H1 (cell line): ENCODE measurements around the gene SLC4A9. TPM values are rescaled to one million over a fixed set of nuclear protein-coding genes. Genes with fewer than 3 reads are reported as not detected.

ENCODE experiments used
- CTCF ChIA-PET: fragments of 300-600 bp; sonication (Branson Sonifier 250); formaldehyde crosslinking; loops from one replicate; lab custom pipeline; 2021; ENCODE audit not compliant: partially characterized antibody; lab: Charles Lee
- POLR2A ChIA-PET: fragments of 300-600 bp; sonication (Branson Sonifier 250); formaldehyde crosslinking; loops from one replicate; lab custom pipeline; 2021; ENCODE audit warnings: inconsistent platforms; ENCODE audit not compliant: partially characterized antibody; lab: Charles Lee
- DNase-seq, 2 experiments: peaks; one replicate each; pipeline versions ENCODE4 v3.0.0 to v3.0.0-alpha.2; 2010 to 2022; ENCODE audit warnings: low spot score in 2 of 2, low read depth in 1 of 2, mixed read lengths in 1 of 2
- FAIRE-seq: peaks from 2 replicates; lab custom pipeline; 2011; peaks lifted over from hg19 to GRCh38; lab: Jason Lieb, UNC
- H2AFZ ChIP-seq: 2 replicates; pipeline ENCODE4 v1.8.1; 2012; ENCODE audit warnings: low read length, inconsistent platforms
- H2AK5ac ChIP-seq: 2 replicates; pipeline ENCODE4 v1.6.1; 2013; ENCODE audit warnings: low read depth, low read length
- H2BK120ac ChIP-seq: replicated peaks from 2 replicates; pipeline ENCODE3; 2013; ENCODE audit warnings: low read depth, low read length, inconsistent platforms
- H2BK12ac ChIP-seq: 2 replicates; pipeline ENCODE4 v1.6.1; 2013; ENCODE audit warnings: low read depth, low read length
- H2BK15ac ChIP-seq: 2 replicates; pipeline ENCODE4 v1.6.1; 2013; ENCODE audit warnings: low read length
- H2BK20ac ChIP-seq: 2 replicates; pipeline ENCODE4 v1.6.1; 2013; ENCODE audit warnings: low read length
- H2BK5ac ChIP-seq: 2 replicates; pipeline ENCODE4 v1.6.1; 2013; ENCODE audit warnings: low read depth, low read length
- H3K14ac ChIP-seq: 2 replicates; pipeline ENCODE4 v1.6.1; 2013; ENCODE audit warnings: inconsistent platforms; ENCODE audit not compliant: insufficient read length
- H3K18ac ChIP-seq: 2 replicates; pipeline ENCODE4 v1.6.1; 2013; ENCODE audit warnings: low read length; ENCODE audit errors: extremely low read depth
- H3K23ac ChIP-seq: 2 replicates; pipeline ENCODE4 v1.6.1; 2013; ENCODE audit warnings: inconsistent platforms; ENCODE audit not compliant: insufficient read length
- H3K23me2 ChIP-seq: 2 replicates; pipeline ENCODE4 v1.6.1; 2013; ENCODE audit warnings: low read depth, low read length
- H3K27ac ChIP-seq: 2 replicates; pipeline ENCODE4 v1.6.1; 2011; ENCODE audit warnings: low read depth, low read length, inconsistent platforms
- H3K27me3 ChIP-seq, 4 experiments: replicated peaks in 1 of 4; 1 replicate in 1 of 4; 2 replicates in 3 of 4; pipeline versions ENCODE4 v1.6.1 to v1.8.1; 2011 to 2013; ENCODE audit warnings: low read length in 3 of 4, mild to moderate bottlenecking in 3 of 4, inconsistent platforms in 2 of 4, mixed read lengths in 2 of 4, moderate library complexity in 1 of 4; ENCODE audit not compliant: control insufficient read depth in 3 of 4, insufficient read depth in 3 of 4; ENCODE audit errors: extremely low read depth in 1 of 4
- H3K36me3 ChIP-seq, 4 experiments: 2 replicates each; pipeline versions ENCODE4 v1.6.1 to v1.8.1; 2011 to 2013; ENCODE audit warnings: mild to moderate bottlenecking in 4 of 4, low read length in 3 of 4, moderate library complexity in 2 of 4, control low read depth in 1 of 4, inconsistent platforms in 1 of 4; ENCODE audit not compliant: insufficient read depth in 4 of 4, control insufficient read depth in 2 of 4
- H3K4ac ChIP-seq: replicated peaks from 2 replicates; pipeline ENCODE3; 2013; ENCODE audit warnings: low read length, low read depth, mixed read lengths, inconsistent platforms; ENCODE audit not compliant: insufficient read length
- H3K4me1 ChIP-seq, 4 experiments: replicated peaks in 1 of 4; 1 replicate in 1 of 4; 2 replicates in 3 of 4; pipeline versions ENCODE4 v1.6.1 to v1.8.1; 2011 to 2013; ENCODE audit warnings: low read length in 3 of 4, inconsistent platforms in 2 of 4, mixed read lengths in 1 of 4; ENCODE audit not compliant: insufficient read depth in 4 of 4, control insufficient read depth in 3 of 4
- H3K4me2 ChIP-seq, 2 experiments: 2 replicates each; pipeline versions ENCODE4 v1.6.1 to v1.8.1; 2011 to 2013; ENCODE audit warnings: low read depth in 2 of 2, low read length in 2 of 2, control low read depth in 1 of 2, inconsistent platforms in 1 of 2, mild to moderate bottlenecking in 1 of 2; ENCODE audit not compliant: insufficient read depth in 1 of 2
- H3K4me3 ChIP-seq, 4 experiments: fragments of 200-600, 300-600 bp in 1 of 4; sonication (generic), shearing (Covaris generic), sonication (Bioruptor Twin) in 1 of 4; 2 replicates each; pipeline versions ENCODE4 v1.5.1 to v1.8.1; 2011 to 2016; ENCODE audit warnings: low read length in 4 of 4, low read depth in 3 of 4, control low read depth in 2 of 4, inconsistent platforms in 2 of 4, mild to moderate bottlenecking in 2 of 4, mixed read lengths in 1 of 4, moderate library complexity in 1 of 4; ENCODE audit not compliant: insufficient read depth in 2 of 4; ENCODE audit errors: extremely low read depth in 1 of 4
- H3K56ac ChIP-seq: replicated peaks from 2 replicates; pipeline ENCODE3; 2013; ENCODE audit warnings: low read depth, mild to moderate bottlenecking, mixed read lengths, low read length, inconsistent platforms; ENCODE audit not compliant: insufficient read length
- H3K79me1 ChIP-seq: 2 replicates; pipeline ENCODE4 v1.6.1; 2013; ENCODE audit warnings: low read depth, low read length, control low read depth
- H3K79me2 ChIP-seq, 2 experiments: 2 replicates each; pipeline versions ENCODE4 v1.6.1 to v1.8.1; 2012 to 2013; ENCODE audit warnings: low read length in 2 of 2, mild to moderate bottlenecking in 2 of 2, inconsistent platforms in 1 of 2; ENCODE audit not compliant: insufficient read depth in 2 of 2, control insufficient read depth in 1 of 2
- H3K9ac ChIP-seq, 4 experiments: replicated peaks in 1 of 4; 1 replicate in 1 of 4; 2 replicates in 3 of 4; pipeline versions ENCODE4 v1.6.1 to v1.8.1; 2011 to 2013; ENCODE audit warnings: low read depth in 3 of 4, low read length in 3 of 4, control low read depth in 2 of 4, mild to moderate bottlenecking in 2 of 4, moderate library complexity in 2 of 4, inconsistent platforms in 1 of 4; ENCODE audit errors: extremely low read depth in 1 of 4
- H3K9me3 ChIP-seq, 2 experiments: 2 replicates each; pipeline versions ENCODE4 v1.6.1 to v1.8.1; 2012 to 2013; ENCODE audit warnings: mild to moderate bottlenecking in 2 of 2, moderate library complexity in 2 of 2, control low read depth in 1 of 2, inconsistent platforms in 1 of 2, low read depth in 1 of 2, low read length in 1 of 2, mixed read lengths in 1 of 2; ENCODE audit not compliant: insufficient read depth in 2 of 2
- H4K20me1 ChIP-seq, 2 experiments: replicated peaks in 1 of 2; 2 replicates each; pipeline versions ENCODE3 to v1.8.1; 2011 to 2013; ENCODE audit warnings: inconsistent platforms in 2 of 2, low read length in 2 of 2, mild to moderate bottlenecking in 1 of 2; ENCODE audit not compliant: insufficient read depth in 2 of 2, control insufficient read depth in 1 of 2
- H4K5ac ChIP-seq: 2 replicates; pipeline ENCODE4 v1.6.1; 2013; ENCODE audit warnings: low read length, low read depth, mixed read lengths, inconsistent platforms; ENCODE audit not compliant: insufficient read length
- H4K8ac ChIP-seq: 2 replicates; pipeline ENCODE4 v1.8.0; 2013; ENCODE audit warnings: mild to moderate bottlenecking, moderate library complexity, low read length, inconsistent platforms; ENCODE audit not compliant: insufficient read depth; ENCODE audit errors: extremely low read depth
- H4K91ac ChIP-seq: replicated peaks from 2 replicates; pipeline ENCODE3; 2013; ENCODE audit warnings: low read length, mixed read lengths, inconsistent platforms; ENCODE audit not compliant: insufficient read length
- EP300 ChIP-seq, 2 experiments: IDR thresholded peaks; 1 replicate in 1 of 2; 2 replicates in 1 of 2; pipeline ENCODE4 v1.6.1; 2011 to 2012; ENCODE audit warnings: low read depth in 2 of 2, low read length in 2 of 2, mild to moderate bottlenecking in 2 of 2, borderline replicate concordance in 1 of 2, inconsistent platforms in 1 of 2, moderate library complexity in 1 of 2
- MAX ChIP-seq: IDR thresholded peaks from 2 replicates; pipeline ENCODE4 v1.6.1; 2012; ENCODE audit warnings: inconsistent platforms
- POLR2AphosphoS5 ChIP-seq: IDR thresholded peaks from 2 replicates; pipeline ENCODE4 v1.6.1; 2011; ENCODE audit warnings: low read depth, low read length
- RAD21 ChIP-seq, 2 experiments: IDR thresholded peaks in 1 of 2; conservative IDR thresholded peaks in 1 of 2; 2 replicates each; pipeline ENCODE4 v1.6.1; 2011; ENCODE audit warnings: low read depth in 2 of 2, low read length in 2 of 2, improper control_type of control experiment in 1 of 2, inconsistent platforms in 1 of 2, mild to moderate bottlenecking in 1 of 2, moderate library complexity in 1 of 2
- WGBS, 2 experiments: shearing (Covaris generic) in 1 of 2; methylation state at CpG; one replicate each; pipeline versions ENCODE4 v1.1.6 to v1.1.7; 2013 to 2015; ENCODE audit warnings: low lambda C conversion rate in 2 of 2, mixed read lengths in 2 of 2, inconsistent platforms in 1 of 2, low coverage in 1 of 2, missing lambda C conversion rate in 1 of 2; ENCODE audit not compliant: insufficient replicate concordance in 2 of 2, insufficient coverage in 1 of 2, insufficient read length in 1 of 2; ENCODE audit errors: extremely low coverage in 1 of 2, missing lambda C conversion rate in 1 of 2; 5-methylcytosine and 5-hydroxymethylcytosine counted together
- polyA plus RNA-seq, 7 experiments: library from polyadenylated mRNA; depleted of rRNA in 3 of 7; stranded (reverse) in 5 of 7; unstranded in 2 of 7; fragments of >200 nt in 5 of 7; fragments of 200-250 nt in 2 of 7; gene quantifications; 1 replicate in 5 of 7; 2 replicates in 1 of 7; 4 replicates in 1 of 7; pipeline versions ENCODE4 v1.2.1 to v1.2.3, GENCODE V29; 2011 to 2013; ENCODE audit warnings: missing spikeins in 2 of 7, mixed read lengths in 2 of 7
- total RNA-seq: library from RNA; stranded (reverse); fragmentation: NEBNext Ultra II Directional; extraction: Animal tissue kit (Norgen Biotek cat#: 25700); gene quantifications from 2 replicates; pipeline ENCODE4 v1.2.1, GENCODE V29; 2021
- TF ChIP-seq, protein P1 (sequence below), 3 experiments: IDR thresholded peaks; 1 replicate in 2 of 3; 2 replicates in 1 of 3; pipeline versions ENCODE4 v1.5.1 to v1.6.1; 2011; ENCODE audit warnings: low read length in 3 of 3, mild to moderate bottlenecking in 3 of 3, inconsistent platforms in 2 of 3, low read depth in 1 of 3, moderate library complexity in 1 of 3; ENCODE audit not compliant: insufficient read depth in 1 of 3; ENCODE audit errors: control extremely low read depth in 1 of 3

The SLC4A9 gene
- total and polyA plus RNA-seq, 2 of the 8 experiments (the other 6 are each of a cell fraction or from before 2014, with no cell fraction given), result 0.15 to 0.28 TPM

DNA sequence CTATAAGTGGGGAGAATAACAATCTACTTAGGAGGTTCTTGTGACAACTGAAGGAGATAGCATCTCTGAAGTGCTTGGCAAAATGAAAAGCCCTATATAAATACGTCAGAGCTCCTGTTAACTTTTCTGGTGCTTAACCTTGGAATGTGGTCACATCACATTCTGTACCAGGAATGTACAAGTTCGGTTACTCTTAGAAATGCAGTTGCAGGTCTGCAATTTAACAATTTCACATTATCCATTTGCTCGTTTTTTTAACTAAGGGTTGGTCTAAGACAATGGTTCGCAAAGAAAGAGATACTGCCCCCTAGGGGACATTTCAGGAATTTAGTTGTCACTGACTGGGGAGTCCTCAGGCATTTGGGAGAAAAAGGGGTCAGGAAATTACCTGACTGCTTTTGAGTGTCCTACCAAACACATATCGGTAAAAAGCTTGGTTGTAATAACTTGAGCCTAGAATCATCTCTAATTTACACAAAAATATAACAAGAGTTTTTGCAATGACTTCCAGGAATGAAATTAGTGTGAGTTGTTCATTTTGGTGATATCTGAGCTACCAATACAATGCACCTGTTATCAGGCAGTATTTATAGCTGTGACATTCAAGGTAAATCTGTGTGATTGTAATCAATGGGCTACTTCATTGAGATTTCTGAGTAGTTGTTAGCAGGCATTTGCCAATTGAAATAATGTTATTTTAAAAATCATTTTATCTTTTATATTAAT, 8.2 kb upstream of the SLC4A9 start:
- H2BK12ac ChIP-seq, result no peak overlapping the region
- H3K27me3 ChIP-seq, result no peaks in the 10 kb centered on the region
- no peaks in the 10 kb centered on the region for H3K23me2 ChIP-seq
- H3K9me3 ChIP-seq, result no peaks in the 10 kb centered on the region
- no peak overlapping the region for H3K9ac ChIP-seq
- no peak overlapping the region for H3K4me2 ChIP-seq
- H4K5ac ChIP-seq, result no peak overlapping the region
- TF ChIP-seq RAD21 (IDR thresholded peaks at IDR 0.05 in 1 of 2, conservative IDR thresholded peaks at IDR 0.05 in 1 of 2; ENCODE audit: low read depth in 2 of 2, low read length in 2 of 2), result peak; percentile 48 to 58
- TF ChIP-seq, protein P1, sequence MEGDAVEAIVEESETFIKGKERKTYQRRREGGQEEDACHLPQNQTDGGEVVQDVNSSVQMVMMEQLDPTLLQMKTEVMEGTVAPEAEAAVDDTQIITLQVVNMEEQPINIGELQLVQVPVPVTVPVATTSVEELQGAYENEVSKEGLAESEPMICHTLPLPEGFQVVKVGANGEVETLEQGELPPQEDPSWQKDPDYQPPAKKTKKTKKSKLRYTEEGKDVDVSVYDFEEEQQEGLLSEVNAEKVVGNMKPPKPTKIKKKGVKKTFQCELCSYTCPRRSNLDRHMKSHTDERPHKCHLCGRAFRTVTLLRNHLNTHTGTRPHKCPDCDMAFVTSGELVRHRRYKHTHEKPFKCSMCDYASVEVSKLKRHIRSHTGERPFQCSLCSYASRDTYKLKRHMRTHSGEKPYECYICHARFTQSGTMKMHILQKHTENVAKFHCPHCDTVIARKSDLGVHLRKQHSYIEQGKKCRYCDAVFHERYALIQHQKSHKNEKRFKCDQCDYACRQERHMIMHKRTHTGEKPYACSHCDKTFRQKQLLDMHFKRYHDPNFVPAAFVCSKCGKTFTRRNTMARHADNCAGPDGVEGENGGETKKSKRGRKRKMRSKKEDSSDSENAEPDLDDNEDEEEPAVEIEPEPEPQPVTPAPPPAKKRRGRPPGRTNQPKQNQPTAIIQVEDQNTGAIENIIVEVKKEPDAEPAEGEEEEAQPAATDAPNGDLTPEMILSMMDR (IDR thresholded peaks at IDR 0.05; ENCODE audit: control extremely low read depth in 1 of 3, insufficient read depth in 1 of 3, low read depth in 1 of 3, low read length in 3 of 3), result peak in 2 of 3 experiments; percentile 59 to 71; a peak in 3 of 4 replicates
- no peak for TF ChIP-seq MAX
- no peak for TF ChIP-seq EP300 (IDR thresholded peaks at IDR 0.05; ENCODE audit: borderline replicate concordance in 1 of 2, low read depth in 2 of 2, low read length in 2 of 2)
- TF ChIP-seq POLR2AphosphoS5, result no peak
- H3K23ac ChIP-seq, result no peak overlapping the region
- no peaks in the 10 kb centered on the region for H3K79me1 ChIP-seq
- H3K14ac ChIP-seq, result no peak overlapping the region
- H2BK5ac ChIP-seq, result no peak overlapping the region
- no peak overlapping the region for H2AK5ac ChIP-seq
- H3K56ac ChIP-seq, result no peak overlapping the region
- DNase-seq, result peak in 1 of 2 experiments; percentile 75
- H2BK15ac ChIP-seq, result no peak overlapping the region
- peak; percentile 52 for FAIRE-seq
- no peaks in the 10 kb centered on the region for H3K36me3 ChIP-seq
- H3K4me1 ChIP-seq, result peaks cover 0 to 3% (median 0%) of the 10 kb centered on the region in 4 experiments; a peak in 1 of 7 replicates
- H4K8ac ChIP-seq, result no peak overlapping the region
- H2BK20ac ChIP-seq, result no peak overlapping the region
- H4K91ac ChIP-seq, result no peak overlapping the region
- H3K79me2 ChIP-seq, result no peaks in the 10 kb centered on the region
- H3K18ac ChIP-seq, result no peak overlapping the region
- no peaks in the 10 kb centered on the region for H4K20me1 ChIP-seq
- no peak overlapping the region for H3K4ac ChIP-seq
- POLR2A ChIA-PET, result interaction anchor here (1.0 kb wide), 1 partner anchor 109 kb away, joined by 3 read pairs; no protein-coding TSS in a partner anchor
- H3K4me3 ChIP-seq, result no peak overlapping the region
- H2AFZ ChIP-seq, result no peak overlapping the region
- H2BK120ac ChIP-seq, result no peak overlapping the region
- CTCF ChIA-PET, result interaction anchor here (0.6 to 15.0 kb wide), 41 partner anchors 8 to 395 kb away, joined by 3 to 676 read pairs (median 5); partner anchors contain the start of gene SLC4A9
- no peak overlapping the region for H3K27ac ChIP-seq
- WGBS, 2 experiments, result 30% methylated on average over 5 of the region's 5 CpGs; no CpG with 5 or more reads in 1 of the 2 experiments
